C1 segment of cervical spinal cord (tissue), 14 donors: Measurements from ENCODE around the gene B3GALT2.

Experiments used
- DNase-seq, 14 donors: peaks; one replicate each; lab custom pipeline; 2025; lab: John Stamatoyannopoulos, UW

Gene B3GALT2

DNA sequence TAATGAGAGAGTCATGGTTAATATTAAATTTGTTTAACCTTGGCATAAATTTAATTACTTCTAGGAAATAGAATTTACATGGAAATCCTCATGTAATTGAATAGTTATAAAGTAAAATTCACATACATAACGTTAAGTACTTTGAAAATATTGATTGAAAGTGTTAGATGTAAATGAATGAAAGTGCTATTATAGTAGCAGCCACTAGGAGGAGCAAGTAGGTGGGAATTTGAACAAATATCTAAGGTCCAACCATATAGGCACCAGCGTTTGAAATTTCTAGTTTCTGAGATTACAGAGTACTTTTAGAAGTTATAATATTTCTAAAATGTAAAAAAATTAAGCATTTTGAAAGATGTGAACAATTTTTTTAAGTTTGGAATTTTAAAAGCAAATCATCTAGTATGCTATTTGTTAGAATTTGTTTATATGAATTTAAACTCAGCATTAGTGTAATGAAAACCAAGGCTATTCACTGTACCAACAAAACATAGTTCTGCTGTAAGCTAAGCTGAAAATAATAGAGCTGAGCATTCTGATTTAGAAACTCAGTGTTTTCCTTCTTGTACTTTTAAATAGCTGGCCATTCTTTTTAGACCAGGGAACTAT lies 3.3 kb downstream of the B3GALT2 start:
- DNase-seq: peak in 1 of 14 donors; percentile 18

GRCh38 chr1:193181985-193182384 lies 4.4 kb downstream of the B3GALT2 start:
- DNase-seq: peak in 1 of 14 donors; percentile 68

DNA sequence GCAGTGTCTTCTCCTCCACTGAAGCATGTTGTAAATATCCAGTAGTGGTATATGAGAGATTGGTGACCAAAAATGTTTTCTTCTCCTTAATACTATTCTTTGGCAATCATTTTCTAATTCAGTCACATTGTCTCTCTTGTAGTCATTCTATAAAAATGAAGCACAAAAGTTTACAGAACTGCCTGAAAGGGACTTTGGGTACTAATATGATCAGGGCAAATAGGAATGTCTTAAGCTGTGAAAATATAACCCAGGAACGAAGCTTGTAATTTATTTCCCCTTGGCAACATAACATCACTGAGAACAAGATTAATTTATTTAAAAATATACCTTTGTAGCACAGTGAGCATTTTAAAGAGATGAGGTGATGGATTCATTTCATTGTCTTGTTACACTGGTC lies 4.9 kb downstream of the B3GALT2 start:
- no peak for DNase-seq

GRCh38 chr1:193179094-193179493 lies 7.3 kb downstream of the B3GALT2 start:
- DNase-seq: peak in 1 of 14 donors; percentile 46

GRCh38 chr1:193176788-193177187 lies 9.6 kb downstream of the B3GALT2 start:
- DNase-seq: no peak

- no peak for DNase-seq
Observed at GRCh38 chr1:193176113-193176512, 10.3 kb downstream of the B3GALT2 start.

- no peak for DNase-seq
Observed at GRCh38 chr1:193157360-193157759, 29.1 kb downstream of the B3GALT2 start.

- DNase-seq: no peak
Observed at GRCh38 chr1:193156822-193157142, 29.6 kb downstream of the B3GALT2 start.

DNA sequence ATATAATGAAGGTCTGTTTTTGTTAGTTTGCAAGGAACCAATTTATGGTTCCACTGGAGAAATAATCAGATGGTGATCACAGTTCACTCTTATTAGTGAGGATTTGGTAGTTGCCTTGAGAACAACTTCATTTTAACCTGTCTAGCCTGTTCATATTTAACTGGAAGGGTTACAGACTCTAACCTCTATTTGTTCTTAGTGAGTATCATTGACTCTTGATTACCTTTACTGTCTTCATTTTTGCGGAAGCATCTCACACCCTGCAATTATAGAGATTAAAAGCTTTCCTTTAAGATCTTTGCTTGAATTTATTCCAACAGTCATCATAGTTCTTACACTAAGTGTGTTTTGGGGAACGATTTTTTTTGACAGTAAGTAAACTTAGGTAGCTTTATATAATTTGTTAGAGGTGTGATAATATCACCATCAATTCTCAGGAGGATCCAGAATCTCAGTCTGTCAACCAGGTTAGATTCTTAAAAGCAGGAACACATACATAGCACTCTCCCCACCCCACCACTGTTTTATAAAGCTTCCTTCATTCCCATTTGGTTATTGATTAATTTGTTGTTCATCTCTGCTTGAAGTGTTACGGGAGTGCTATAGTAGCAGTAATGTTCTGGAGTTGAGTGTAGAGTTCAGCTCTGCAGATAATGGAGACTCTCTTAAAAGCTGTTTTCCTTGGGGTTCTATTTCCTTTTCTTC lies 30.1 kb downstream of the B3GALT2 start:
- DNase-seq: no peak

GRCh38 chr1:193144999-193145398 lies 41.4 kb downstream of the B3GALT2 start:
- DNase-seq: no peak

DNA sequence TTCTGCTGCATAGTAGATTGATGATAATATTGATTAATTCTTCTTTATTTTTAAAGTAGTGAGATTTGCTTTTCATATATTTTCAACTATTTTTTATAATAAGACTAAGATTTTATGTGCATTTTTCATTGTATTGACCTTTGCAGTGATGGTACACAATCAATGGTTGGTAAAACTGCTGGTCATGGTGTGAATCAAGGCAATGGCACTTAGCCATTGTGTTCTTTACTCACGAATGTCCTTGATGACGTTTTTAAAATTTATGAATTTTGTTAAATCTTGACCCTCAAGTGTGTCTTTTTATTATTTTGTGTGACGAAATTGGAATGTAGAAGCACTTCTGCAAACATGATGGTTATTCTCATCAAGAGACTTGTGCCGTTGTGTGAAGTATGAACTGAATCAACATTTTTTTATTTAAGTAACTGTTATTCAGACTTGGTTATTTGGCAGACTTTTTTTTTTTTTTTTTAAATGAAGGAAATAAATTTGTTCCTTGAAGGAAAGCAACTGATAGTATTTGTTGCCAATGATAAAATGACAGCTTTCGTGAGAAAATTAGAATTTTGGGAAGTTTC lies 42.0 kb downstream of the B3GALT2 start:
- DNase-seq: no peak

DNA sequence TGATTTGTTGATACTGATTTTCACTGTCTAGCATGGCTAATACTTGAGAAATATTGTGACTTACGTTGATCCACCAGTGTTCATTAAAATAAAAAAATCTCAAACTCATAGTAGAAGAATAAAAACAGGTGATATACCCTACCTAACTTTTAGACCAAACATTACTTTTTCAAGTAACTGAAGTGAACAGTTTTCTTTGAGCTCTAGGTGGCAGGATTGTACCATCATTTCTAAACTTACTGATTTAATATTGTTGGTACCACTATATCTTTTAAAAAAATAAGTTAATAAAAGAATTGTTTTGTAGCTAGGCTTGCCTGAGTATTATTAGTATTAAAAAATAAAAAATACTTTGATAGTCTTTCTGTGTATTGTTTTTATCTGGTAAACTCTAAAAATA lies 43.1 kb downstream of the B3GALT2 start:
- no peak for DNase-seq

DNA sequence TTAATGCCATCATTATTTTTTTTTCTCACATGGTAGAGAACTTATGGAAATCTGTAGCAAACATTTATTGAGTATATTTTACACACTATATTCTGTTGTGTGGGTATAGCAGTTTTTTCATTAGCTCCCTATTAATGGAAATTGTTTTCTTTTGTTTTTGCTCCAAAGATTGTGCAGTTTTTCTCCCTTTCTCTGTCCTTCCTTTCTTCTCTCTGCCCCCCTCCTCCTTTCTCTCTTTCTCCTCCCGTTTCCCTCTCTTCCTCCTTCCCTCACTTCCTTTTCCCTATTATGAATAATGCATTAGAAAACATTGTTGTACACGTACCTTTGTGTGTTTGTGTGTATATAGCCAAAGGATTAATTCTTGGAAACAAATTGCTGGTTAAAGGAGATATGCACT lies 44.0 kb downstream of the B3GALT2 start:
- DNase-seq: no peak

DNA sequence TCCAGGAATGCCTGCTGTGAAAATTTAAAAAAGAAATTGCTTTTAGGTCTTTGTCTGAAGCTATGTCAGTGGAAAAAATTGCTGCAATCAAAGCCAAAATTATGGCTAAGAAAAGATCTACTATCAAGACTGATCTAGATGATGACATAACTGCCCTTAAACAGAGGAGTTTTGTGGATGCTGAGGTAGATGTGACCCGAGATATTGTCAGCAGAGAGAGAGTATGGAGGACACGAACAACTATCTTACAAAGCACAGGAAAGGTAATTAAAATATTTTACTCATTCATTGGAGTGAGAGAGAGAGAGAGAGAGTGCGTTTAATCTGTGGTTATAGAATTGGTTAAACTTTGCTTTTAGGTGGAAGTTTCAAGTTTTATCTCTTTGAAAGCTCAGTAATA lies 44.6 kb downstream of the B3GALT2 start:
- DNase-seq: no peak

DNA sequence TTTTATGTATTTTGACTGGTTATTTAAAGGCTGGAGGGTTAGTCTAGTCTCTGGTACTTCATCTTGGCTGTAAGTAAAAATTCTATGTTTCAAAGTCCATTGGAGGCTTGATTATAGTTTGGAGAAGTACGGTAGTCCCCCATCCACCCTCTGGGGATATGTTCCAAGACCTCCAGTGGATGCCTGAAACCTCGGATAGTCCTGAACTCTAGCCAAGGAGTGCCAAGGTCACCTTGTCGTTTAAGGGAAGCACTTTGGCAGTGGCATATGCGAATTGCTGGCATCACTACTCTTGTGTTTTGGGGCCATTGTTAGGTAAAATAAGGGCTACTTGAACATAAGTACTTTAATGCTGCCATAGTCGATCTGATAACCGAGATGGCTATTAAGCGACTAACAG lies 46.2 kb downstream of the B3GALT2 start:
- DNase-seq: no peak

DNA sequence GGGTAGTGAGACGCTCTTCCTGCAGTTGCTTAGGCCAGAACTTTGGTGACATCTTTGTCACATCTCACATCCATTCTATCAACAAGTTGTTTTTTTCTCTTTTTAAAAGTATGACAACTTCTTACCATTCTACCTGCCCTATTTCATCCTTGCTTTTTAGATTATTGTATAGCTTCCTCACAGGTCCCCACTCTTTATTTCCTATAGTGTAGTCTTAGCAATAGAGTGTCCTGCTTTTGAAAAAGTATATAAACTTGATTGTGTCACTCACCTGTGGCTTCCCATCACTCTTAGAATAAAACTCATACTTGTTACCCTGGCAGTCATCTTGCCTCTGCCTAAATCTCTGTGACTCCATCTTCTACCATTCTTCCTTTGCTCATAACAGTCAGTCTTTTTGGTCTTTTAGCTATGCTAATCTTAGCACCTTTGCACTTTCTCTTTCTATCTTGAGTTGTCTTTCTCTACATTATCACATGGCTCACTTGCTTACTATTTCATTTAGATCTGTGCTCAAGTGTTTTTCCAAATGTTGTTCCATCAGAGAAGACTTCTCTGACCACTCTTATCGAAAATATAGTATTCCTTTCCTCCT lies 55.0 kb downstream of the B3GALT2 start:
- no peak for DNase-seq
